Globus pallidus (tissue), 1 donor: ENCODE results near the gene RASGRP1.

Experiments used
- DNase-seq: peaks from one replicate; pipeline ENCODE4 v3.0.0-alpha.2; 2015; ENCODE audit warnings: low spot score

Gene RASGRP1

GRCh38 chr15:38535491-38536200 lies 29.0 kb downstream of the RASGRP1 start:
- no peak for DNase-seq

DNA sequence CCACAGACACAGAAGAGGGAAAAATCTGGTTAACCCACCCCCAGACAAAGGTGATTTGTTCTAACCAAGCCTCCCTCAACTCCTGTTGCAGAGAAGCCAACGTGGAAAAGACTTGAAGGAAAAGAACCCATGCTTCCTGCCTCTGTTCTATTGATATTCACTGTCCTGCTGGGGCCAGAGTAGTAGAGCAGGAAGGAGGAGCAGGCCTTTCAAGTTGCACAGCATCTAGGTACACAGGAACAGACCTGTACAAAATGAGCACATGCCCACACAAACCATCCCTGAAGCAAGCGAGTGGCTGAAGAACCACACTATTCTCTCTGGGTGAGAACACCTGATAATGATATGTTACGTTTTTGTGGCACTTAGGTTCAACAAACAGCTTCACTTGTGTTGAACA lies 29.9 kb downstream of the RASGRP1 start:
- no peak for DNase-seq

DNA sequence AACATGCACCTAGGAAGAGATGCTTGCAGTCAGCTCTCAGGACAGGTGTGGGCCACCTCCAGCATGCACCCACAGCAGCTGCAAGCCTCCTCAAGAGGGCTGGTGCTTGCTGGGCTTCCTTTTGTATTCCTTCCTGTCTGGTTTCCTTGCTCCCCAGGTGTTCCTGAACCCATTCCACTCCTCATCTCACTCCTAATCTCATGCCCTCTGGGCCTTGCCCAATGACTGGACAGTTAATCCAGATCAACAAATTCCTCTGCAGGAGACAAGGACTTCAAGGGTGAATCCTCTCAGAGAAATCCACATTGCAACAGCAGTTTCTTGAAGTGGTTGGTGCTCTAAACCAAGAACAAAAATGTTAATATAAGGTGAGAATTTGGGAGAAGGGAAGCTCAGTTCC lies 30.7 kb downstream of the RASGRP1 start:
- no peak for DNase-seq

- DNase-seq, result no peak
Observed at GRCh38 chr15:38533416-38533915, 31.1 kb downstream of the RASGRP1 start.

DNA sequence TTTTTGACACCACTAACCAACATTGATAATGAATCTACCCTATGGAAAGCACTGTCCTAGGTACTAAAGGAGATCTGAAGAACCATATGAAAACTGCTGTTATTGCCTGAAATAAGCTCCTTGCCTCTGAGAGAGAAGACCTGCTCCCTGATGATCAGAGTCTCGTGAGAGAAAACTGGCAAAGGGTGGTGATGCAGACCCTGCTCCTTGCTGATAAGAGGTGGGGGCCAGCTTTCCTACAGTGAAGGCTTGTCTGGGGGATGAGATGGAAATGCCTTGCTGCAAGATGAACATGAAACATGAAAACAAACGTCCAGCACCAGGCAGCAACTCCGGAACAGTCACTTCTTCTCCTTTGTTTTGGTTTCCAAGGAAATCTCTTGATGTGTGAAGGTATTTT lies 31.9 kb downstream of the RASGRP1 start:
- no peak for DNase-seq

DNA sequence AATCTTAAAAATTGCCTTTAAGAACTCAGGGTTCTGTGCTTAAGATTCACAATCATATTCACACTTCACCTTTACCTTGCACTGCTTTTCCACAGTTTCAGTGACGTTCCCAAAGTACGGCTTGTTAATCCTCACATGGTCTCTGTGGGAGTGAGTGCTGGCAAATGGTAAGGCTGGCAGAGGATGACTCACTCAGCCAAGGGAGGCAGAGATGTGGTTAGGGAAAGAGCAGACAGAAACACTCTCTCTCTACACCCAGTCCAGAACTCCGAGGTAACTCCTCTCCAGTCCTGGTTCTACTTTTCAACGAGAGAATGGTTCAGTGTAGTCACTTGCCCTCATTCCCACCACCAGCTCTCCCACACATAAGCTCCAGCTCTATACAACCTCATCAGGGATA lies 33.1 kb downstream of the RASGRP1 start:
- no peak for DNase-seq

DNA sequence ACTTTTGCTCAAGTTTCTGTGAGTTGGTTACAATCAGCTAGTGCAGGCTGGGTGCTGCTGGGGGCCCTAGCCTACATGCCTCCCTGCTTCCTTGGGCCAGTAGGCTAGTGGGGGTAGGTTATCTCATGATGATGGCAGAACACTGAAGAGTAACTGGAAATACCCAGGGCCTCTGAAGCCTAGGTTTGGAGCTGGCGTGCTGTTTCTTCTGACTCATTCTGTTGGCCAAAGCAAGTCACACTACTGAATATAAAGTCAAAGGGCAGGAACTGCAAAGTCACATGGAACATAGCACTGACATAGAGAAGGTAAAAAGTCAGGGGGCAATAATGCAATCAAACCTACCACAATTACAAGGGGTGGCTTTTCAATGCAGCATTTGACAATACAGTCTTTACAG lies 34.5 kb downstream of the RASGRP1 start:
- DNase-seq, result no peak

GRCh38 chr15:38528294-38528693 lies 36.3 kb downstream of the RASGRP1 start:
- no peak for DNase-seq

- no peak for DNase-seq
Observed at GRCh38 chr15:38526158-38526557, 38.5 kb downstream of the RASGRP1 start.

DNA sequence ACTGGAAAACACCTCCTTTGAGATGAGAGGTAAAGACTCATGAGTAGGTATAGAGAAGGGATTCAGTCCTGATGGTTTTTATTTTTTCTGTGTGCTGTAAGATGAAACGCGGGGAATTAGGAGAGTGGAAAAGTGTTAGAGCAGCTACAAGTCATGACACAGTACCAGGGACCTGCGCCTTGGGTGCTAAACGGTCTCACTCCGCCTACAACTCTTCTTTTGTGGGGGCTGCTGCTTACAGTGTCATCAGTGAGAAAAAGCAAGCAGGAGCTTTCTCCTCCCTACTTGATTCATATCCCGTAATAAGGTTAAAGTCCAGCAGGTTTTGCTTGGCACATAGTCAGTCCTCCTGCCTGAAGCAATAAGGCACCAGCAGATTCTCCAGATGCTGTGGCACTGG lies 39.1 kb downstream of the RASGRP1 start:
- no peak for DNase-seq

- DNase-seq, result no peak
Observed at GRCh38 chr15:38524156-38524555, 40.5 kb downstream of the RASGRP1 start.

DNA sequence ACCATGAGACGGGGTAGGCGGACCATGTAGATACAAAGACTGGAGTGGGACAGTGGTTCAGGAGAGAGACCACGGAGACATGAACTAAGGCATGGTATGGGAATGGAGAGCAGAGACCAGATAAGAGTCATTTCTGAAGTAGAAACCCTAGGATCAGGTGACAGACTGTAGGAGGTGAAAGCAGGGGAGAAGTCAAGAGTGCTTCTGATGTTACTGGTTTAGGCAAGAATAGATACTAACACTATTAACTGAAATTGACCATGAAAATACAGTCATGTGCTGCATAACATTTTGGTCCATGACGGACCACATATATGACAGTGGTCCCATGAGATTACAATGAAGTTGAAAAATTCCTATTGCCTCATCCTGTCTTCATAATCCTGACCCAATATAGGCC lies 41.7 kb downstream of the RASGRP1 start:
- DNase-seq, result no peak

GRCh38 chr15:38521316-38521715 lies 43.3 kb downstream of the RASGRP1 start:
- DNase-seq, result no peak

DNA sequence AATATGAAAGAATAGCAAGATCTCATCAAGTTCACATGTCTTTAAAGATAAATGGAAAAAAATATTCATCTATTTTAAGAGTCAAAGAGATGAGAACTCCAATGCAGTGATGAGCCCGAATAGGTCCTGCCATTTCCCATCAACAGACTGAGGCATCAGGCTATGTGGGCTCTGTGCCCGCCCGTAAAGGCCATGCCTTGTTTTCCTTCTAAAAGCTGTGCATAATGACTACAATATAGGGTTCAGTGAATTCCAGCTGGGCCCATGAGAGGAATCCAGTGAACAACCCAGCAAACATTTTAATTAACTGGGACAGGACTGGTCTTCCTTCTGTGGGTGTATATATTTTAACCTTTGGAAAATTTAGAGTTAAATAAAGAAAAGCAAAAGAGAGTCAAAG lies 44.6 kb downstream of the RASGRP1 start:
- no peak for DNase-seq

DNA sequence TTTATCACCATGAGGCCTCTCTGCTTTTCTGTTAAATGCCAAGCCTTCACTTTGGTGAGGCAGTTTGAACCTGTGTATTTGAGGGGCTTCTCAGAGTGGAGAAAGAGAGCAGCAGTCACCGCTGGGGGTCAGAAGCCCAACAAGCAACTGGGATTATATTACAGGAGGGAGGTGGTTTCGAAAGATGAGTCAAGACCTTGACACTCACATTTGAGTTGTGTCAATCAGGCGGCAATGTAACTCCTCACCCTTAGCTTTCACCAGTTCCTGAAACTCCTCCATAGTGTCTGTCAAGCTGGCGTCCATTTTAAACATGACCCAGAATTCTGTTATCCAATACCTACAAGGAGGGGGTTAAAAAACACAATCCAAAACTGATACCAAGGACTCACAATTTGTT lies 46.5 kb downstream of the RASGRP1 start:
- DNase-seq, result no peak

DNA sequence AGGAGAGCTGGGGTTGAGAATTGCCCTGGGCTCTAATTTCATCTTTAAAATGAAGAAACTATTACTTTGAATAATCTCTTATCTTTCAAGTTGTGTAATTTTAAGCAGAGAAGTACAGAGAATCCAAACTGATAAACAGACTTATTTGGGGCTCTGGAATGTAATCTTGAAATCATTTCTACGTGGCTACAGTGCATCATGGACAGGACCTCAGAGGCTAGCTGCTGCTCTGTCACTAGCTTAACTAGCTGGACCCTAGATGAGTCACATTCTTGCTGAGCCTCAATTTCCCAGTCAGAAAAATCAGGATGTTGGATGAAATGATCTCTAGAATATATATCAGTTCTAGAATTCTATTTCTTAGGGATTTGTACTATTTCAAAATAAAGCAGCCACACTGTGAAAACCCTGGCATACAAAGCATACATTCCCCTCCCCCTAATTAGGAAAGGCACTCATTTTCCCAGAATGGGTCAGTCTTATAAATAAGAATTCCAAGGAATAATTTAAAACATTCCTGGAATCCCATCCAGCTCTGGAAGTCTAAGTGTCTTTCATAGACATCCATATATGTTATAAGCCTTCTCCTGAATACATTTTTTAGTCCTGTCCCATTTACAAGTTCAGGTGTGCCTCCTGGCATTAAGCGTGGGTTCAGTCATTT lies 47.2 kb downstream of the RASGRP1 start:
- no peak for DNase-seq

DNA sequence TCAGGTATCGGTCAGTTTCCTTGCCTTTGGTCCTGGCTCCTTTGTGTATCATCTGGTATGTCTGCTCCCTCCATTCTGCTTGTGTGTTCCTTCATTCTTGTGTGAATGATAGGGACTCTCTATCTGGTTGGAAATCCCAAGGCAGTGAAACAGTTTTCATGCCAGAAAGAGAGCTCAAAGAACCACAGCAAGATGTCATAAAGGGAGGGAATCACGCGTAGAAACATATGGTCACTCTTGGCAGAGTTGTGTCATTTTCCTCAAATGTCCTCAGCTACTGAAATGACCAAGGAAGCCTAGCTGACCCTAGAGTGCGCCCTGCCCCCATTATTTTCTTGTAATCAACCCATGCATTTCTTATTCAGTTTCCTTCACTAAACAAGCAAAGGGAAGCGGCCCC lies 48.0 kb downstream of the RASGRP1 start:
- no peak for DNase-seq

DNA sequence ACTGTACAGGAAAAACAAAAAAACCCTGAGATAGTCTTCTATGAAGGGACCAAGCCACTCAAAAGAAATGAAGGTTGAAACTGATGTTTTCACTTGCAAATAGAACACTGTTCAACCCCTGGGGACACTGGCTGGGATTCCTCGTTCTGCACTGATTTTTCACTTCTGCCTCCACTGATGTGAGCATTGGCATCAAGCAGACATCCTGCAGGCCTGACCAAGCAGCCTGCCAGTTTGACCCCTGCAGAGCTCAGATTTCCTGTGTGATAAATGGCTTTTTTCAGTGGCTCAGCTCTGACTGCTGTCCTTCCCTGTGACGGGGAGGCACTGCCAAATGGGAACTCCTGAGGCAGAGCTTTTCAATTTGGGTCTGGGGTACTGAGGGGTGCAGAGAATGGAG lies 50.0 kb downstream of the RASGRP1 start:
- DNase-seq, result no peak

GRCh38 chr15:38512901-38513300 lies 51.7 kb downstream of the RASGRP1 start:
- DNase-seq, result no peak

GRCh38 chr15:38509152-38509551 lies 55.5 kb downstream of the RASGRP1 start:
- no peak for DNase-seq

GRCh38 chr15:38508647-38509046 lies 56.0 kb downstream of the RASGRP1 start:
- no peak for DNase-seq

GRCh38 chr15:38507570-38507969 lies 57.0 kb downstream of the RASGRP1 start:
- no peak for DNase-seq

- DNase-seq, result no peak
Observed at GRCh38 chr15:38506997-38507396, 57.6 kb downstream of the RASGRP1 start.
